ENCODE results near the gene SELENON. TPM values are rescaled to one million over a fixed set of nuclear protein-coding genes. Genes with fewer than 3 reads are reported as not detected.
"Not testable (repeated sequence)": the region's sequence is repeated elsewhere in the genome, so short reads cannot be mapped to it uniquely, and the experiment has no call there.

SELENON gene
- total RNA-seq, 1 experiment from 2014 or later, result 40.6 TPM

DNA sequence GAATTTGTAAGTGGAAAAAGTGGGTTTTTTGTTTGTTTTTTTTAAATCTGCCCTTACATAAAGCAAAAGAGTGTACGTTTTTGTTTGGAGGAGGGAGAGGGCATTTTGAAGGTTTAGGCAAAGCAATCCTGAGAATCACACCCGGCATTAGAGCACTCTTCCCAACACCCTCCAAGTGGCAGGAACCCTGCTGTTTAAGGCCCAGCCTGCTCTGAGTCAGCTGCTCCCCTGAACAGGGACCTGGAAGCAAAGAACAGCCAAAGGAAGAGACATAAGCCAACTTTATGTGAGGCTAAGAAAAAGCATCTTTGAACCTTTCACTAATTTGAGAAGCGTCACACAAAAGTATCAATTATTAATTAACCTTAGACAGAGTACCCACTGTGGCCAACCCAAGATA lies 36.7 kb downstream of the SELENON start:
- Mint-ChIP-seq H3K4me3 (ENCODE audit: low read depth, unreplicated experiment) (no peak overlapping the region), H3K4me1 (ENCODE audit: low read depth, unreplicated experiment) (no peaks in the 10 kb centered on the region), H3K9me3 (ENCODE audit: low read depth, unreplicated experiment) (peaks cover 3% of the 10 kb centered on the region), H3K36me3 (ENCODE audit: insufficient read depth, unreplicated experiment) (peaks cover 5% of the 10 kb centered on the region), H3K27ac (ENCODE audit: unreplicated experiment) (no peak overlapping the region), H3K27me3 (ENCODE audit: unreplicated experiment) (no peaks in the 10 kb centered on the region)
- BruUV-seq (replicated peaks), result no TSS peak
- intact Hi-C loops (cut with micrococcal nuclease; ENCODE audit: unreplicated experiment), result loop anchor here (5.0 kb wide), 2 partner anchors 61 to 161 kb away; partner anchors contain the start of gene PAFAH2
- CTCF ChIA-PET, result interaction anchor here (0.6 to 1.0 kb wide), 4 partner anchors 19 to 157 kb away, joined by 3 to 8 read pairs (median 4); no protein-coding TSS in a partner anchor
- no peak for DNase-seq
- TF ChIP-seq, protein P1, sequence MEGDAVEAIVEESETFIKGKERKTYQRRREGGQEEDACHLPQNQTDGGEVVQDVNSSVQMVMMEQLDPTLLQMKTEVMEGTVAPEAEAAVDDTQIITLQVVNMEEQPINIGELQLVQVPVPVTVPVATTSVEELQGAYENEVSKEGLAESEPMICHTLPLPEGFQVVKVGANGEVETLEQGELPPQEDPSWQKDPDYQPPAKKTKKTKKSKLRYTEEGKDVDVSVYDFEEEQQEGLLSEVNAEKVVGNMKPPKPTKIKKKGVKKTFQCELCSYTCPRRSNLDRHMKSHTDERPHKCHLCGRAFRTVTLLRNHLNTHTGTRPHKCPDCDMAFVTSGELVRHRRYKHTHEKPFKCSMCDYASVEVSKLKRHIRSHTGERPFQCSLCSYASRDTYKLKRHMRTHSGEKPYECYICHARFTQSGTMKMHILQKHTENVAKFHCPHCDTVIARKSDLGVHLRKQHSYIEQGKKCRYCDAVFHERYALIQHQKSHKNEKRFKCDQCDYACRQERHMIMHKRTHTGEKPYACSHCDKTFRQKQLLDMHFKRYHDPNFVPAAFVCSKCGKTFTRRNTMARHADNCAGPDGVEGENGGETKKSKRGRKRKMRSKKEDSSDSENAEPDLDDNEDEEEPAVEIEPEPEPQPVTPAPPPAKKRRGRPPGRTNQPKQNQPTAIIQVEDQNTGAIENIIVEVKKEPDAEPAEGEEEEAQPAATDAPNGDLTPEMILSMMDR (IDR thresholded peaks at IDR 0.05; ENCODE audit: unreplicated experiment), result no peak

DNA sequence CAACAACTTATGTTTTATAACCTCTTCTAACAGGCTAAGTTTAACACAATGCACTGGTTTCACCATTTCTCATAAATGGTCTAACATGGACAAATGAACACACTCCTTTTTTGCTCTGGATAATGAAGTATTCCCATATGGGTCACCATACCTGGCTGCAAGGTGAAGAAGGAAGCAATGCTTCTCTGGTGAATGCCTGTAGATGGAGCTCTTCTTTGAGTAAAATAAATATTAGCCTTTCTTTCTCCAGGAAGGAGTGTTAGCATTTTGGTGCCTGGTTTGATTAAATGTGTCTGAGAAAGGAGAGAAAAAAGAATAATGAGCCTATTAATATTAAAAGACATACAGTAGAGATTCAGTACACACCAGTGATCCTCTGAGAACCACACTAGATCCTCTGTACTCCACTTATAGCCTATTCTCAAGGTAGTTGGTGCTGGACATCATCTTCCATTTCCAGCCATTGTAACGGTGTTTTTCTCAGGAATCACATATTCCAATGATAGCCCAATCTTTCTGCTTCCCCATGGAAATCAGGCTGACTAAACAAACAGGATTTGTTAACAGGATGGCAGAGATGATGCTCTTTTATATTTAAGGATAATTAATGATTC lies 37.4 kb downstream of the SELENON start:
- Mint-ChIP-seq H3K4me1 (ENCODE audit: low read depth, unreplicated experiment) (no peaks in the 10 kb centered on the region), H3K36me3 (ENCODE audit: insufficient read depth, unreplicated experiment) (peaks cover 5% of the 10 kb centered on the region), H3K9me3 (ENCODE audit: low read depth, unreplicated experiment) (peaks cover 3% of the 10 kb centered on the region), H3K4me3 (ENCODE audit: low read depth, unreplicated experiment) (no peak overlapping the region), H3K27me3 (ENCODE audit: unreplicated experiment) (no peaks in the 10 kb centered on the region), H3K27ac (ENCODE audit: unreplicated experiment) (no peak overlapping the region)
- BruUV-seq (replicated peaks), result no TSS peak
- CTCF ChIA-PET, result interaction anchor here (0.6 to 1.0 kb wide), 6 partner anchors 16 to 156 kb away, joined by 3 to 8 read pairs (median 3); no protein-coding TSS in a partner anchor
- no peak for DNase-seq
- TF ChIP-seq, protein P1 (IDR thresholded peaks at IDR 0.05; ENCODE audit: unreplicated experiment), result no peak
- intact Hi-C loops (cut with micrococcal nuclease; ENCODE audit: unreplicated experiment), result loop anchor here (5.0 kb wide), 2 partner anchors 60 to 160 kb away; partner anchors contain the start of gene PAFAH2

- H3K36me3 Mint-ChIP-seq (ENCODE audit: insufficient read depth, unreplicated experiment); H3K27ac Mint-ChIP-seq (ENCODE audit: unreplicated experiment); H3K4me3 Mint-ChIP-seq (ENCODE audit: low read depth, unreplicated experiment); H3K9me3 Mint-ChIP-seq (ENCODE audit: low read depth, unreplicated experiment); H3K27me3 Mint-ChIP-seq (ENCODE audit: unreplicated experiment); DNase-seq; BruUV-seq (replicated peaks); H3K4me1 Mint-ChIP-seq (ENCODE audit: low read depth, unreplicated experiment): not testable (repeated sequence)
- intact Hi-C loops (cut with micrococcal nuclease; ENCODE audit: unreplicated experiment), result loop anchor here (5.0 kb wide), 2 partner anchors 57 to 157 kb away; partner anchors contain the start of gene PAFAH2
- CTCF ChIA-PET, result interaction anchor here (1.2 kb wide), 1 partner anchor 56 kb away, joined by 3 read pairs; no protein-coding TSS in a partner anchor
Measured at GRCh38 chr1:25839808-25840207, 39.8 kb downstream of the SELENON start.

DNA sequence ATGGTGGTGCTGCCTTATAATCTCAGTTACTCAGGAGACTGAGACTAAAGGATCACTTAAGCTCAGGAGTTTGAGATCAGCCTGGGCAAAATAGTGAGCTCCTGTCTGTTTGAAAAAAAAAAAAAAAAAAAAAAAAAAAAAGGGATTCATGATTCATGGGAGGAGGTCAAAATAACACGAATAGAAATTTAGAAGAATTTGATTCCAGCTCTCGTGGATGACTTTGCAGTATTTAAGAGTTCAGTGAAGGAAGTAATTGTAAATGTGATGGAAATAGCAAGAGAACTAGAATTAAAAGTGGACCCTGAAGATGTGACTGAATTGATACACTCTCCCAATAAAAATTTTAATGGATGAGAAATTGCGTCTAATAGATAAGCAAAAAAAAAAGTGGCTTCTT lies 43.5 kb downstream of the SELENON start:
- H3K4me3 Mint-ChIP-seq (ENCODE audit: low read depth, unreplicated experiment), result no peak overlapping the region
- CTCF ChIA-PET, result interaction anchor here (0.7 kb wide), 1 partner anchor 137 kb away, joined by 5 read pairs; no protein-coding TSS in a partner anchor

More for the DNA sequence above, 43.5 kb downstream of the SELENON start:
- intact Hi-C loops (cut with micrococcal nuclease; ENCODE audit: unreplicated experiment), result no loop called here
- no peaks in the 10 kb centered on the region for H3K36me3 Mint-ChIP-seq (ENCODE audit: insufficient read depth, unreplicated experiment)
- TF ChIP-seq, protein P1 (IDR thresholded peaks at IDR 0.05; ENCODE audit: unreplicated experiment), result no peak
- H3K27ac Mint-ChIP-seq (ENCODE audit: unreplicated experiment), result no peak overlapping the region
- BruUV-seq (replicated peaks), result no TSS peak
- no peaks in the 10 kb centered on the region for H3K4me1 Mint-ChIP-seq (ENCODE audit: low read depth, unreplicated experiment)
- H3K27me3 Mint-ChIP-seq (ENCODE audit: unreplicated experiment), result no peaks in the 10 kb centered on the region
- DNase-seq, result no peak
- peaks cover 3% of the 10 kb centered on the region for H3K9me3 Mint-ChIP-seq (ENCODE audit: low read depth, unreplicated experiment)

Data from Calu3 (cell line).